Effector memory CD8-positive, alpha-beta T cell (primary cell): ENCODE measurements around the gene SBK2.
"Not testable (repeated sequence)": the region's sequence is repeated elsewhere in the genome, so short reads cannot be mapped to it uniquely, and the experiment has no call there.

Source experiments
- ATAC-seq: fragments of 150-1000 bp; cut with Tn5 transposase; replicated peaks from 2 replicates; pipeline ENCODE4 v1.10.0; 2021; ENCODE audit warnings: mild to moderate bottlenecking, moderate library complexity
- DNase-seq, 3 experiments: peaks; one replicate each; pipeline ENCODE4 v3.0.0; 2021
- H3K27ac Mint-ChIP-seq, 2 donors: one replicate each; pipeline ENCODE4 v1.8.0; 2022; ENCODE audit warnings: mild to moderate bottlenecking in 2 of 2, mixed read lengths in 2 of 2, moderate library complexity in 2 of 2
- H3K27me3 Mint-ChIP-seq, 2 donors: one replicate each; pipeline ENCODE4 v1.8.0; 2022; ENCODE audit warnings: mixed read lengths in 2 of 2
- H3K36me3 Mint-ChIP-seq: one replicate; pipeline ENCODE4 v1.8.0; 2022; ENCODE audit warnings: mild to moderate bottlenecking, moderate library complexity, mixed read lengths; ENCODE audit not compliant: insufficient read depth
- H3K4me1 Mint-ChIP-seq, 2 donors: one replicate each; pipeline ENCODE4 v1.8.0; 2022; ENCODE audit warnings: low read depth in 2 of 2, mixed read lengths in 2 of 2
- H3K4me3 Mint-ChIP-seq, 2 donors: one replicate each; pipeline ENCODE4 v1.8.0; 2022; ENCODE audit warnings: mild to moderate bottlenecking in 2 of 2, mixed read lengths in 2 of 2, moderate library complexity in 2 of 2
- H3K9me3 Mint-ChIP-seq, 2 donors: one replicate each; pipeline ENCODE4 v1.8.0; 2022; ENCODE audit warnings: mixed read lengths in 2 of 2

SBK2 gene

DNA sequence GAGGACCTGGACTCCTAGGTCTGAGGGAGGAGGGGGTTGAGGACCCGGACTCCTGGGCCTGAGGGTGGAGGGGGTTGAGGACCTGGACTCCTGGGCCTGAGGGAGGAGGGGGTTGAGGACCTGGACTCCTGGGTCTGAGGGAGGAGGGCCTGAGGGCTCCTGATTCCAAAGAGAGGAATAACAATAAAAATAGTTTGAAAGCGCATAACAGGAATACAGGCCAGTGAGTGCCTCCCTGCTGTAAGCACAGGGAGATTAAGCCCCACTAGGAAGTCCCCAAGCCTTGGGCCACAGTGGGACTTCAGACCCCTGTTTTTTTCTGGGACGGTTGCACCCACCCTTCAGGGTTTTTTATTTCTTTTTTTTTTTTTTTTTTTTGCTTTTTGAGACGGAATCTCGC lies 1.2 kb upstream of the SBK2 start:
- Mint-ChIP-seq H3K27ac (no peak overlapping the region), H3K4me1 (no peaks in the 10 kb centered on the region), H3K27me3 (peaks cover 7 to 10% of the 10 kb centered on the region in 2 donors), H3K4me3 (no peak overlapping the region), H3K9me3 (no peaks in the 10 kb centered on the region), H3K36me3 (peaks cover 4% of the 10 kb centered on the region)
- ATAC-seq (no peak), DNase-seq (no peak)

GRCh38 chr19:55537741-55538111 lies 793 bp upstream of the SBK2 start:
- peaks cover 4% of the 10 kb centered on the region for H3K36me3 Mint-ChIP-seq
- DNase-seq (no peak), ATAC-seq (no peak)
- H3K9me3 Mint-ChIP-seq = no peaks in the 10 kb centered on the region
- H3K27ac Mint-ChIP-seq = no peak overlapping the region
- H3K4me1 Mint-ChIP-seq = no peaks in the 10 kb centered on the region
- H3K4me3 Mint-ChIP-seq = no peak overlapping the region
- peaks cover 7 to 8% of the 10 kb centered on the region in 2 donors for H3K27me3 Mint-ChIP-seq

DNA sequence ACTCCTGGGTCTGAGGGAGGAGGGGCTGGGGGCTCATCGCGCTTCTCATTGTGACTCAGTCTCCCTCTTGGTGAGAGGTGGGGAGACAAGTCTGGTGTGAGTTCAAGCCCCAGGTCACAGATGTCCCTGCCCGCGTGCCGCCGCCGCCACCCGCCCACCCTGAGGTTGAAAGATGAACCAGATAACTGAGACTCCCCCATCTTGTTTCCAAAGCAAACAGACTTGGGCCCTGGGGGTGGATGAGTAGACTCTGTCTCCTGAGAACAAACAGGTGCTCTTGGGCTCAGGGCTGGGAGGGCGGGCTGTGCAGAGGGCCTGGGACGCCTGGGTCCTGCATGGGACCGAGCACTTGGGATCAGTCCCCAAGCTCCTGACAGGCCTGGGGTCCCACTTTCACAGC lies 567 bp downstream of the SBK2 start:
- H3K27ac Mint-ChIP-seq = no peak overlapping the region
- H3K4me1 Mint-ChIP-seq = no peaks in the 10 kb centered on the region
- H3K36me3 Mint-ChIP-seq = peaks cover 4% of the 10 kb centered on the region
- ATAC-seq (no peak), DNase-seq (no peak)
- H3K4me3 Mint-ChIP-seq = no peak overlapping the region
- H3K9me3 Mint-ChIP-seq = no peaks in the 10 kb centered on the region
- peaks cover 7 to 8% of the 10 kb centered on the region in 2 donors for H3K27me3 Mint-ChIP-seq

DNA sequence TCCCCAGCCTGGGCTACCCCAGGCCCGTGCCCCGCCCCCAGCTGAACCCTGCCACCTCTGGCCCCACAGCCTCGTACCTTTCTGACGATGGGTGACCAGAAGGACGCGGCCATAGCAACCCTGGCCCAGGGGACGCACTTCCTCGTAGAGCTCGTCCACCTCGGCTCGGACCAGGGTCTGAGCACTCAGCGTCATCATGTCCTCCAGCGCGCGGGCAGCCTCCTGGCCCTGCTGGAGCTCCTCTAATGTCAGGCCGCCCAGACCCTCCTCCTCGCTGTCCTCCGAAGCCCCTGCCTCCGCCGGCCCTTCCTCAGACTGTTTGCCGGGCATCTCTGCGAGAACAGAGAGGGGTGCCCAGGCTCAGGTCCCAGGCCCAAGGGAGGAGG lies 975 bp downstream of the SBK2 start:
- no peak for ATAC-seq
- H3K36me3 Mint-ChIP-seq = peaks cover 4% of the 10 kb centered on the region
- peaks cover 7 to 8% of the 10 kb centered on the region in 2 donors for H3K27me3 Mint-ChIP-seq
- DNase-seq = no peak
- no peak overlapping the region for H3K4me3 Mint-ChIP-seq
- H3K9me3 Mint-ChIP-seq = no peaks in the 10 kb centered on the region
- H3K4me1 Mint-ChIP-seq = no peaks in the 10 kb centered on the region
- no peak overlapping the region for H3K27ac Mint-ChIP-seq

DNA sequence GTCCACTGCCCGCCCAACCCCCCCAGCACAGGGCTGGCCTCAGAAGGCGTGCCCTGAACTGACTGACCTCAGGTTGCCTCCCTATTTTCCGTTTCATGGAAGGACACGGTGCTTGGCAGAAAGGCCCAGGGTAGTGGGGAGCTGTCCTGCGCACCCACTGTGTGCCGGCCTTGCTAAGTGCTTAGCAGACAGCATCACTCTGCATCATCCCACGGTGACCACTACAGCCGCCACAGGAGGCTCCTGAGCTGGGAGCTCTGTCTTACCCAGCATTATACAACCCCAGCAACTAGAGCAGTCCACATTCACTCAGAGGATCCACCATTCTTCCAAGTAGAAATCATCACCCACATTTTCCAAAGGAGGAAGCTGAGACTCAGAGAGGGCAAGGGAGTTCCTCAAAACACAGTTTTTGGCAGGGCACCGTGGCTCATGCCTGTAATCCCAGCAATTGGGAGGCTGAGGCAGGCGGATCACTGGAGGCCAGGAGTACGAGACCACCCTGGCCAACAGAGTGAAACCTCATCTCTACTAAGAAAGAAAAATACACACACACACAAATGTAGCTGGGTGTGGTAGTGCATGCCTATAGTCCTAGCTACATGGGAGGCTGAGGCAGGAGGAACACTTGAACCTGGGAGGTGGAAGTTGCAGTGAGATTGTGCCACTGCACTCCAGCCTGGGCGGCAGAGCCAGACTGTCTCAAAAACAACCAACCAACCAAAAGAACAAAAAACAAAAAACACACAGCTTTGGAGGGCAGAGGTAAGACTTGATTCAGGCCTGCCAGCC lies 1.6 kb downstream of the SBK2 start:
- no peaks in the 10 kb centered on the region for H3K9me3 Mint-ChIP-seq
- no peak for ATAC-seq
- no peak for DNase-seq
- H3K27me3 Mint-ChIP-seq = peaks cover 7 to 8% of the 10 kb centered on the region in 2 donors
- no peak overlapping the region for H3K27ac Mint-ChIP-seq
- H3K36me3 Mint-ChIP-seq = peaks cover 4% of the 10 kb centered on the region
- H3K4me3 Mint-ChIP-seq = no peak overlapping the region
- H3K4me1 Mint-ChIP-seq = no peaks in the 10 kb centered on the region

- H3K36me3 Mint-ChIP-seq, H3K4me1 Mint-ChIP-seq, ATAC-seq, H3K9me3 Mint-ChIP-seq, H3K4me3 Mint-ChIP-seq, H3K27ac Mint-ChIP-seq, DNase-seq, H3K27me3 Mint-ChIP-seq: not testable (repeated sequence)
These were observed 2.7 kb downstream of the SBK2 start for GRCh38 chr19:55534280-55534679.

GRCh38 chr19:55530996-55531395 lies 5.9 kb downstream of the SBK2 start:
- H3K27me3 Mint-ChIP-seq = peaks cover 7 to 8% of the 10 kb centered on the region in 2 donors
- no peak for DNase-seq
- no peaks in the 10 kb centered on the region for H3K9me3 Mint-ChIP-seq
- H3K27ac Mint-ChIP-seq = no peak overlapping the region
- H3K4me3 Mint-ChIP-seq = no peak overlapping the region
- no peaks in the 10 kb centered on the region for H3K36me3 Mint-ChIP-seq
- H3K4me1 Mint-ChIP-seq = no peaks in the 10 kb centered on the region
- no peak for ATAC-seq

GRCh38 chr19:55529636-55530234 lies 7.2 kb downstream of the SBK2 start:
- no peak for DNase-seq
- Mint-ChIP-seq H3K27ac (no peak overlapping the region), H3K36me3 (no peaks in the 10 kb centered on the region), H3K9me3 (no peaks in the 10 kb centered on the region), H3K4me3 (no peak overlapping the region), H3K4me1 (no peaks in the 10 kb centered on the region), H3K27me3 (peaks cover 7 to 8% of the 10 kb centered on the region in 2 donors)
- no peak for ATAC-seq

DNA sequence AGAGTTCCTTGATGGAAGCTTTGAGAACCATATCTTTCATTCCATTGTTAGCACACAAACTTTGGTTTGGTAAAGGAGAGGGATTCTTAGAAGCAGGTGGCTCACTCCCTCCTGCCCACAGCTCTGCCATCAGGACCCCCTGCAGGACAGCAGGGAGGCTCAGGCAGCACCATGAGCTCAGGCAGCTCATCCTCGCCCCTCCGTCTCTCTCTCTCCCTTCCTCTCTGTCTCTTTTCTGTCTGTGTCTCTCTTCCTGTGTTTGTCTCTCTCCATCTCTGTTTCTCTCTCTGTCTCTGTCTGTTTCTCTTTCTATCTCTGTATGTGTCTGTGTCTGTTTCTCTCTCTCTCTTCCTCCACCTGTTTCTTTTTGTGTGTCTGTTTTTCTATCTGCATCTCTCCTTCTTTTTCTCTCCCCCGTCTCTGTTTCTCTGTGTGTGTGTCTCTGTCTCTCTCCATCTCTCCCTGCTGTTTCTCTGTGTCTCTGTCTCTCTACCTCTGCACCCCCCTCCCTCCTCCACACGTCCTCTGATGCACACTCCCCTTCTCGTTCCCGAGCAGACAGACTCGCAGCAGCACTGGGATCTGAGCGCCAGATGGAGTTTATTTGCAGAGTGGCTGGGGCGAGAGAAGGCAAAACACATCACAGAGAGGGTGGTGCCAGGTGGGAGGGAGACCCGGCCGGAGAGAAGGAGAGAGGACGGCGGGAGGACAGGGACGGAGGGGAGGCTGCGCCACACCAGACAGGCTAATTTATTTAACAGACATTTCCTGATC lies 8.7 kb downstream of the SBK2 start:
- no peaks in the 10 kb centered on the region for H3K9me3 Mint-ChIP-seq
- DNase-seq (no peak), ATAC-seq (no peak)
- no peak overlapping the region for H3K27ac Mint-ChIP-seq
- no peak overlapping the region for H3K4me3 Mint-ChIP-seq
- H3K27me3 Mint-ChIP-seq = no peaks in the 10 kb centered on the region
- H3K36me3 Mint-ChIP-seq = no peaks in the 10 kb centered on the region
- no peaks in the 10 kb centered on the region for H3K4me1 Mint-ChIP-seq

- Mint-ChIP-seq H3K4me3 (no peak overlapping the region), H3K9me3 (no peaks in the 10 kb centered on the region), H3K36me3 (no peaks in the 10 kb centered on the region), H3K27me3 (no peaks in the 10 kb centered on the region), H3K27ac (no peak overlapping the region), H3K4me1 (no peaks in the 10 kb centered on the region)
- DNase-seq (no peak), ATAC-seq (no peak)
These were observed 9.5 kb downstream of the SBK2 start for GRCh38 chr19:55527197-55528029.

- no peaks in the 10 kb centered on the region for H3K4me1 Mint-ChIP-seq
- no peak overlapping the region for H3K4me3 Mint-ChIP-seq
- no peaks in the 10 kb centered on the region for H3K9me3 Mint-ChIP-seq
- no peak overlapping the region for H3K27ac Mint-ChIP-seq
- DNase-seq (no peak), ATAC-seq (no peak)
- H3K36me3 Mint-ChIP-seq = peaks cover 4% of the 10 kb centered on the region
- H3K27me3 Mint-ChIP-seq = no peaks in the 10 kb centered on the region
These were observed 10.4 kb downstream of the SBK2 start for GRCh38 chr19:55526216-55527196.

GRCh38 chr19:55525289-55526101 lies 11.4 kb downstream of the SBK2 start:
- ATAC-seq (no peak), DNase-seq (no peak)
- H3K36me3 Mint-ChIP-seq = peaks cover 4% of the 10 kb centered on the region
- no peaks in the 10 kb centered on the region for H3K4me1 Mint-ChIP-seq
- no peaks in the 10 kb centered on the region for H3K27me3 Mint-ChIP-seq
- H3K4me3 Mint-ChIP-seq = no peak overlapping the region
- H3K9me3 Mint-ChIP-seq = no peaks in the 10 kb centered on the region
- H3K27ac Mint-ChIP-seq = no peak overlapping the region
